Endothelial cell of umbilical vein (primary cell): ENCODE data around the gene GRAMD1A.
A peak's percentile ranks its signal among the peaks of the same experiment; 100 is the strongest.

Experiments
- EZH2 ChIP-seq: IDR thresholded peaks from 2 replicates; pipeline ENCODE4 v1.6.1; 2012; ENCODE audit warnings: borderline replicate concordance, low read depth, mild to moderate bottlenecking, moderate library complexity, low read length, inconsistent platforms; ENCODE audit not compliant: severe bottlenecking
- FOS ChIP-seq: IDR thresholded peaks from 2 replicates; pipeline ENCODE4 v1.6.1; 2011; ENCODE audit warnings: mild to moderate bottlenecking, low read length, moderate library complexity, borderline replicate concordance; ENCODE audit not compliant: insufficient read depth
- GATA2 ChIP-seq: IDR thresholded peaks from 2 replicates; pipeline ENCODE4 v1.7.0; 2011; ENCODE audit warnings: low read depth, mild to moderate bottlenecking, moderate library complexity, mixed read lengths, low read length; ENCODE audit not compliant: insufficient read length, insufficient read depth
- JUN ChIP-seq: IDR thresholded peaks from 2 replicates; pipeline ENCODE4 v1.6.1; 2011; ENCODE audit warnings: borderline replicate concordance, low read depth; ENCODE audit not compliant: insufficient read length, insufficient read depth
- MYC ChIP-seq: IDR thresholded peaks from one replicate; pipeline ENCODE4 v1.6.1; 2011; ENCODE audit warnings: mild to moderate bottlenecking, low read depth, low read length
- POLR2A ChIP-seq: IDR thresholded peaks from 2 replicates; pipeline ENCODE4 v1.6.1; 2012; ENCODE audit warnings: low read depth, mild to moderate bottlenecking, control low read depth, low read length
- POLR2AphosphoS5 ChIP-seq: IDR thresholded peaks from 2 replicates; pipeline ENCODE4 v1.6.1; 2012; ENCODE audit warnings: low read depth, mild to moderate bottlenecking, control low read depth, low read length, moderate library complexity; ENCODE audit not compliant: insufficient read depth
- TF ChIP-seq, protein P1 (sequence below), 2 donors: IDR thresholded peaks; 1 replicate in 1 of 2; 2 replicates in 1 of 2; pipeline ENCODE4 v1.5.1; 2011; ENCODE audit warnings: low read length in 2 of 2, mild to moderate bottlenecking in 2 of 2, moderate library complexity in 2 of 2, control low read depth in 1 of 2, inconsistent platforms in 1 of 2, low read depth in 1 of 2; ENCODE audit not compliant: insufficient read depth in 1 of 2; ENCODE audit errors: extremely low read depth in 1 of 2
- TF ChIP-seq, protein P2 (sequence below): IDR thresholded peaks from 2 replicates; pipeline ENCODE4 v1.6.1; 2011; ENCODE audit not compliant: insufficient read depth, insufficient read length

DNA sequence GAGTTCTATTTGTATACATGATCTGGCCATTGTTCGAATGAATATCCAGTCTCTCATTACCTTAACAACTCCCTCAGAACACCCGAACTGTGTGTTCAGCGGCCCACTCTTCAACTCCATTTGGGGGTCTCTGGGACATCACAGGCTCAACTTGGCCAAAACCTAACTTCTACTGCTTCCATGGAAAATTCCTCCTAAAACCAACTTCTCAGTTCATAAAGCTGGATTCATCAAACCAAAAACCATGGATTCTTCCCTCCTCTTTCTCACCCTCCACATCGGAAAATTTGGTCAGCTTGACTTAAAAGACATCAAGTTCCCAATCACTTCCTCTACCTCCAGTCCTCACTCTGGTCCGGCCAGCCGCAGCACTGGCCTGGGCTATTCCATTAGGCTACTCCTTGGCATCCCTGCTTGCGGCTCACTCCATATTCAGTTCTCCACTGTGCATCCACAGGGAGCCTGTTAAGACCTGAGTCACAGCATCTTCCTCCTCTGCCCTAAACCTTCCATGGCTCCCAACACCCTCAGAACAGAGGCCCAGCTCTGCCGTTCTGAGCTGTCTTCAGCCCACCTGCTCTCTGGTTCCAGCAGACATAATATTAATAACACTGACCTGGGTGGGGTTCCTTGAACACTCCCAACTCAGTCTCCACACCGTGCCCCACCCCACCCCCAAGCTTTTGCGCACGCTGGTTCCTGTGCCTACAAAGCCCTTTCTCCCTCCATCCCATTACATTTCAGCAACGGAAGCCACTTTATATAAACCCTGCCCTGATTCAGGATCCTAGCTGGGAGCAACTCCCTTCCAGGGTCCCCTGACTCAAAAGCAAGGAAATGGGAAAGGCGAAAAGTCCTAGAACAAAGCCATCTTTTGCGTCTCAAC, 37.2 kb upstream of the GRAMD1A start:
- TF ChIP-seq MYC, result no peak
- TF ChIP-seq EZH2, result no peak
- TF ChIP-seq, protein P1, sequence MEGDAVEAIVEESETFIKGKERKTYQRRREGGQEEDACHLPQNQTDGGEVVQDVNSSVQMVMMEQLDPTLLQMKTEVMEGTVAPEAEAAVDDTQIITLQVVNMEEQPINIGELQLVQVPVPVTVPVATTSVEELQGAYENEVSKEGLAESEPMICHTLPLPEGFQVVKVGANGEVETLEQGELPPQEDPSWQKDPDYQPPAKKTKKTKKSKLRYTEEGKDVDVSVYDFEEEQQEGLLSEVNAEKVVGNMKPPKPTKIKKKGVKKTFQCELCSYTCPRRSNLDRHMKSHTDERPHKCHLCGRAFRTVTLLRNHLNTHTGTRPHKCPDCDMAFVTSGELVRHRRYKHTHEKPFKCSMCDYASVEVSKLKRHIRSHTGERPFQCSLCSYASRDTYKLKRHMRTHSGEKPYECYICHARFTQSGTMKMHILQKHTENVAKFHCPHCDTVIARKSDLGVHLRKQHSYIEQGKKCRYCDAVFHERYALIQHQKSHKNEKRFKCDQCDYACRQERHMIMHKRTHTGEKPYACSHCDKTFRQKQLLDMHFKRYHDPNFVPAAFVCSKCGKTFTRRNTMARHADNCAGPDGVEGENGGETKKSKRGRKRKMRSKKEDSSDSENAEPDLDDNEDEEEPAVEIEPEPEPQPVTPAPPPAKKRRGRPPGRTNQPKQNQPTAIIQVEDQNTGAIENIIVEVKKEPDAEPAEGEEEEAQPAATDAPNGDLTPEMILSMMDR (IDR thresholded peaks at IDR 0.05; ENCODE audit: extremely low read depth in 1 of 2, insufficient read depth in 1 of 2, low read depth in 1 of 2, low read length in 2 of 2), result no peak
- TF ChIP-seq POLR2AphosphoS5, result no peak
- TF ChIP-seq POLR2A, result peak; percentile 80
- TF ChIP-seq FOS, result no peak
- TF ChIP-seq, protein P2, sequence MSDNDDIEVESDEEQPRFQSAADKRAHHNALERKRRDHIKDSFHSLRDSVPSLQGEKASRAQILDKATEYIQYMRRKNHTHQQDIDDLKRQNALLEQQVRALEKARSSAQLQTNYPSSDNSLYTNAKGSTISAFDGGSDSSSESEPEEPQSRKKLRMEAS, result no peak
- TF ChIP-seq JUN, result no peak
- no peak for TF ChIP-seq GATA2
